ENCODE measurements around the gene ZW10.
"Not testable (repeated sequence)": the region's sequence is repeated elsewhere in the genome, so short reads cannot be mapped to it uniquely, and the experiment has no call there.

Gene ZW10

DNA sequence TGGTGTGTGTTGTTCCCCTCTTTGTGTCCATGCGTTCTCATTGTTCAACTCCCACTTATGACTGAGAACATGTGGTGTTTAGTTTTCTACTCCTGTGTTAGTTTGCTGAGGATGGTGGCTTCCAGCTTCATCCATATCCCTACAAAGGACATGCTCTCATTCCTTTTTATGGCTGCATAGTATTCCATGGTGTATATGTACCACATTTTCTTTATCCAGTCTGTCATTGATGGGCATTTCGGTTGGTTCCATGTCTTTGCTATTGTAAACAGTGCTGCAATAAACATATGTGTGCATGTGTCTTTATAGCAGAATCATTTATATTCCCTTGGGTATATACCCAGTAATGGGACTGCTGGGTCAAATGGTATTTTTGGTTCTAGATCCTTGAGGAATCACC, 10.5 kb downstream of the ZW10 start:
- not testable (repeated sequence) for DNase-seq (ENCODE audit: low read depth in 2 of 2)

DNA sequence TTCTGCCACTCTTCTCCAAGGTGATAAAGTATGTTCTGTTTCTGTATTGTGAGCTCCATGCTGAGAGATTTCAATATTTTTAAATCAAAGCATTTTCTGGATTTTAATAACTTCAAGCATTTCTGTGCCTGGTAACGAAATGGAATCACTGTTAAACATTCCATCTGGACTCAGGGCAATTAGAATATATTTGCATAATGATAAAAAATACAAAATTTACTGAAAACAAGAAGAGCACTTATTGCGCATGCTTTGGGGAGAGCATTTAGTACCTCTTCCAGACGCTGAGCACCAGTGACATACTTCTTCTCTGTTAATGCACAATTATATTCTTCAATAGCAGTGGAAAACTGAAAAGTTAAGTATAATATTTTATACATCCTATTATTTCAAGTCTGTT, 13.3 kb downstream of the ZW10 start:
- no peak for DNase-seq (ENCODE audit: low read depth in 2 of 2)

DNA sequence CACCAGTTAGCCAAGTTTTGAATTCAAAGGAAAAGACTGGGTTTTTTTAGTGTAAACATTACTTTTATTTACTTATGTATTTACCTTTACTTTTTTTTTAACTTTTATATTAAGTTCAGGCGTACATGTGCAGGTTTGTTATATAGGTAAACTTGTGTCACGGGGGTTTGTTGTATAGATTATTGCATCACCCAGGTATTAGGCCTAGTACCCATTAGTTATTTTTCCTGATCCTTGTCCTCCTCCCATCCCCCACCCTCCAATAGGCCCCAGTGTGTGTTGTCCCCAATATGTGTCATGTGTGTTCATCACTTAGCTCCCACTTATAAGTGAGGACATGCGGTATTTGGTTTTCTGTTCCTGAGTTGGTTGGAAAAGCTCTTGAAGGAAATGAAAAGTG, 20.6 kb downstream of the ZW10 start:
- DNase-seq (ENCODE audit: low read depth in 2 of 2) = no peak

DNA sequence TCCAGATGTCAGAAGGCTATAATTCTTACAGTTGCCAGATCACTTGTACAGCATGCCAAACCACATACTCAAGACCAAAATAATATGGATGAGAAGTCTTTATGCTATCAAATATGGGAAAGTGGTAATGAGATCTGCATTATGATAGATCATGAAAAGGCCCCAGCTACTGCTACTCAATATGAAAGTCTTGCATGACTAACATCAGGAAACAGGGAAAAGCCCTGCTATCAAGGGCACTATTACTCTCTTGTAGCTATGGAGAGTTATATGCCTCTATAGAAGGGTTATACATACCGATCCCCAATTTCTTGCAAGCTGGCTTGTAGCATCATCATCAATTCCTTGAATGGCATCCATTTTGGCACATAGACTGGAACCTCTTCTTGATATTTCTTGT, 37.2 kb downstream of the ZW10 start:
- no peak for DNase-seq (ENCODE audit: low read depth in 2 of 2)

DNA sequence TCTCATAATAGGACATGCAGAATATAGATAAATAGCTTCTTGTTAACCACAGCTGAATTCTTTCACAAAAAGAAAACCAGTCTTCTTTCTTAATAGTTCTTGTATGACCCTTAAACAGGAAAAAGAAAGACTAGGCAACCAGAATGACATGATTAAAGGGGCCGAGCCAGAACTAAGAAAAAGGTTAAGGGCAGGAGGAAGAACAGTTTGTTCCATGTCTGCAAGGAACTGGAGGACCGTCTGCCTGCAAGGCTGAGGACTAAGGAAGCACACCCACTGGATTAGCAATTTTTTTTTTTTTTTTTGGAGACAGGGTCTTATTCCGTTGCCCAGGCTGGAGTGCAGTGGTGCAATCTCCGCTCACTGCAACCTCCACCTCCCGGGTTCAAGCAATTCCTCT, 41.4 kb downstream of the ZW10 start:
- no peak for DNase-seq (ENCODE audit: low read depth in 2 of 2)

DNA sequence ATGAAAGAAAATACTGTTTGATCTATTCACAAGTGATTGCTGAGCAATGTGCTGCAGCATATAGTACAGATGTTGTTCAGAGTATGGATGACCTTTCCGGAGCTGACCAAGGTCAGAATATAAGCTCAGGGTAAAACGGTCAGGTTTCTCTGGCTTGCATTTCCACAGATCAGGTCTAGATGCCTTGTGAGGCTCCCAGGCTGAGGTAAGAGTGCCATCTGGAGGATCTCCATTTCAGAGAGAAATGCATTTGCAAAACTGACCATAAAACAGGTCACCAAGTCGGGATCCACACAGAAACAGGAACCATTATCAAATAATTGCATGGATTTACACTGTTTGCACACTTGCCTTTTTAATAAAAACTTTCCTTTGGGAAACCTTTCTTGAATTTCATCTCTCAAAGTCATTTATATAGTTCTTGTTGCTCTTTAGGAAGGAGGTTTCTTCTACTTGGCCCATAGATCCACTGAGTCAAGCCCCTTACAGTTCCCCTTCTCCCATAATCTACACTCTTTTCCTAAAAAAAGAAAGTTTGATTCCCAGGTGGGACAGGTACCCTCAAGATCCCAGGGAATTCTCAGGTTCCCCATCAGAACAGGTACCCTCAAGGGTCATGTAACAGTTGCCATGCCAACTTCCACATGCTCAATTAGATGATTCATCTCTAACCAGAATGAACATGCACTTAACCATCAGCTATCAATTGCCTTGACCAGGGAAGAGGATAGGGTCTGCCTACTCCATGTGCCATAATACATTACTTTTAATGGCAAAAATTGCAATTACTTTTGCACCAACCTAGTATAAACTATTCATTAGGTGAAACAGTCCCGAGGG, 42.4 kb downstream of the ZW10 start:
- DNase-seq (ENCODE audit: low read depth in 2 of 2) = peak; percentile 20 to 23

DNA sequence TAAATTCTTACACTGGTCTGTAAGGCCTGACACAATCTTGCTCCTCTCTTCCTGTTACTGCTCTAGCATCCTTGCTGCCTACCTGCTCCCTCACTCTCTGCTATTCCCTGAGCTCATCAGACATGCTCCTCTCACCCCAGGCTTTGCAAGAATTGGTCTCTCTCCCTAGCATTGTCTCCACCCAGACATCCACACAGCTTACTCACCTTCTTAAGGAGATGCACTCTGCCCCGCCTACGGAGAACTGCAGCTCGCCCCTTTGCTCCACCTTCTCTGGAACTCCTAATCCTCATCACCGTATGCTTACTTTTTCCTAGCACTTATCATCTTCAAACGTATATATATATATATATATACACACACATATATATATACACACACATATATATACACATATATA, 44.0 kb downstream of the ZW10 start:
- no peak for DNase-seq (ENCODE audit: low read depth in 2 of 2)

DNA sequence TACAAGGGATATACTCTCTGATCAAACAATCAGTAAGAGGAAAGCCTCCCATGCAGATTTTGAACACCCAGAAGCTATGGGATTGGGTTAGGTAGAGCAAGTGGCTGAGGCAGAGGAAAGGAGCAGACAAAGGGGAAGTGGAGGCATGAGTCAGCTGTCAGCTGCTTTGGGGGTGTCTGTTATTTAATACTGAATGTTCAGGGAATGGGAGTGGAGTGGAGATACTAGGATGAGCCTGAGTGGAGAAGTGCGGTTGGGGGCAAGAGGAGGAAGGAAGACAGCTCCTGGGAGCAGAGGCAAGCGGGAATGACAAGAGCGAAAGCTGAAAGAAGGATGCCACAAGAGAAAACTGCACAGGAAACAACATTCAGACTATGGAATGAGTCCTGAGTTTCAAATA, 44.7 kb downstream of the ZW10 start:
- DNase-seq (ENCODE audit: low read depth in 2 of 2) = no peak

DNA sequence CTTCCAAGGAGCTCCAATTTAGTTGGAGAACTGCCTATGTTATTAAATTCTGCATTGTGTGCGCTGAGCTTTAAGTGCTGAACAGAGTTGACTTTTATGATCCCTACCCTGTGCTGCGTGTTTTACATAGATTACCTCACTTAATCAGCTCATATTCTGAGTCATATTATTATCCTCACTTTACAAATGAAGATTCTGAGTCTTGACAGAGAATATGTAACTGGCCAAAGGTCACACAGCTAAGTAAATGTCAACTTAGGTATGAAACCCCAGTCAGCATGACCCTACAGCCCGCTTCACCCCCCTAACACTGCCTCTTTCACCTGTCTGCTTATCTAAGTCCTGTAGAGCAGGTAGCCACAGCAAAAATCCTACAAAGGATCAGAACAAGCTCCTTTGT, 47.6 kb downstream of the ZW10 start:
- no peak for DNase-seq (ENCODE audit: low read depth in 2 of 2)

DNA sequence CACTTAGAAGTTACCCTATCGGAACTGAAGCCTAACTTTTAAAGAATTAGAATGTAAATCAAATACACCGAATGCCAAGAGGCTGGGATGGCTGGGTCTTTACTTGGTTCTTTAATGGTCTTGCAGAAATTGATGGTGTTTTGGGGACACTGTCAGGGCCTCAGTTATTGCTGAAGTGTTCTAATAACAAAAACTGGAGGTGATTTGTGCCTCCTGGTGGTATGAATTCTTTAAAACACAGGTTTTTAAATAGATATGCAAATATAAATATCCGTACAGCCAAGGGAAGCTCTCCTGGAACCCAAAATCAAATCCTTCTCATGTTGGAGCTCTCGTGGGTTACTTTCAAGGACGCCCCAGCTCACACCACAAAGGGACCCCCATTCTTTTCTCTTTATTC, 48.1 kb downstream of the ZW10 start:
- DNase-seq (ENCODE audit: low read depth in 2 of 2) = no peak

DNA sequence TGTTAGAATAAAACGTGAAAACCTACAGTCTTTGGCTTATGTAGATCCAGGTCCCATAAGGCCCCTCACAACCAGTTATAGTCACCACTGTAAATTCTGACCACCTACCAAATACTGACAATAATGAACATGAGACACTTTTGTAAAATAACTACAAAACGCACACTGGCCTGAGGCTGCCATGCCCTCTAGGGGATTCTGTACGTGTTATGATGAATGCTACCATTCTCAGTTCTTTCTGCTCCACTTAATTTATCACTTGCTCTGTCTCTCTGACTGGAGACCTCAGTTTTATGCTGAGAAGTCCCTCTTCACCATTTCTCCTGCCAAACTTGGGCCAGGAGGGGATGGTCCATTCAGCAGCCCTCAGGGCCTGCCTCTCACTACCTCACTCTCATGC, 48.7 kb downstream of the ZW10 start:
- no peak for DNase-seq (ENCODE audit: low read depth in 2 of 2)

DNA sequence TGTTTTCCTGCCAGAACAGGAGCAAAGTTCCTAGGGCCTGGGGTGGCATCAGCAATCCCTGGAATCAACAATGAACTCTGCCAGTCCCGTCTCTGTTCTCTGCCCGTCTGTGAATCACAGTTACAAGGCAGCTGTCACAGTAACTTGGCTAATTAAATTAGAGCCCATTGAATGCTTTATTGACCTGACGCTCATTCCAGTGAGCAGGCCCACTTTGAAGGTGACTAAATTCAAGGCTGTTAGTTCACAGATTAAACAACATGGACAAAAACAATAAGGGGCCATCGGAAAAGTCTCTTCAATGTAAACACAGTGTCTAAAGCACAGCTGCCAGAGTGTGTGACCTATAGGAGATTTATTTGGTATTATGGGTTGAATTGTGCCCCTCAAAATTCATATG, 49.7 kb downstream of the ZW10 start:
- DNase-seq (ENCODE audit: low read depth in 2 of 2) = no peak

DNA sequence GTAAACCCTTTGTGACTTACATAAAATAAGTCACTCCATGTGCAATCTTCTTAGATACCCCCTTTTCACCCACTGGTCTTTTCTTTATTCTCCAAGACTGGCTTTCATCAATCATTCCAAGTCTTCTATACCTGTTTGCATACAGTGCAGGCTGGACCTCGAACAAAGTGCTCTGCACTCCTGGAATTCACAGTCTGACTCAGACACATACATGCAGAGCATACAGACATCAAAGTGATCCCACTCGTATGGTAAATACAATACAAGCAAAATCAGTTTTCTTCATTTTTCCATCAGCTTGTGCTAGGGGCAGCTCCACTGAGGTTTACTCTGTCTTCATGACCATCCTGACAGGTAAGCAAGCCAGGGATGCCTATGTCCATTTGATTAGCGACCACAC, 50.6 kb downstream of the ZW10 start:
- DNase-seq (ENCODE audit: low read depth in 2 of 2) = no peak

DNA sequence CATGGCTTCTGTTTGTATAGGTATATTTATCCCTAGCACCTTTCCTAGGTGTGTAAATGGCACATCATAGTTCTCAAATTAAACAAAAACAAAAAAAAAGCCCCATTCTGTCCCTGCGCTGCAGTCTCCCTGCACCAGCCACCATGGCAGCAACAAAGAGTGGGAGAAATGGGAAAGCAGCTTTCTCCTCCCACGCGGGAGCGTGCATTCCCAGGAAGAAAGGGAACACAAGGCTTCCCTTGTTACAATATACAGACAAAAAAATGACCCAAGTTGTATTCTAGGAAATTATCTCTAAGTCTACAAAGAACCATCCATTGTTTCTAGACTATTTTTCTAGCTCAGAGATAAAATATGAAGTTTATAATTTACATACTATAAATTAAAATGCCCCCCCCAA, 51.3 kb downstream of the ZW10 start:
- no peak for DNase-seq (ENCODE audit: low read depth in 2 of 2)

DNA sequence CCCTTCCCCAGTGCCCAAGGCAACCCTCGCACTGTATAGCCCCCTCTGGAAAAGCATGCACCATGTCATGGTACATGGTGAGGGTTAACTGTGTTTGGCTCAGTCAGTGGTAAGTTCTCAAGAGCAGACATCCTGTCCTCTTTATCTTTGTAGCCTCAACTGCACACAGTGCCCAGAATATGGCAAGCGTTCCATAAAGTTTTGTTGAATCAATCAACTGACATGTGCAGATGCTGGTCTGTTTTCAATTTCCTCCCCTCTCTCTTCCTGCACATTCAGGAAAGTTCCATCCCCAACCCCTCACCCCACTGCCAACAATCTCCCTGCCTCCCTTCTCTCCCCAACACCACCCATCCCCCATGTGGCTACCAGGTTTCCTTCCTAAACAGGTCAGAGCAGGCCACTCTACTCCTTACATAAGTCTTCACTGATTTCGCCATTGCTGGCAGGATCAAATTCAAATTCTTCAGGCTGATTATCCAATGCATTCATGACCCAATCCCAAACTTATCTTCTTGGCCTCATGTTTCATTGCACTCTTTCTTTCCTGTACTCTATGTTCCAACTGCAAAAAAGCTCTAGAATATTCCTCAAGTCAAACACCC, 51.9 kb downstream of the ZW10 start:
- DNase-seq (ENCODE audit: low read depth in 2 of 2) = peak; percentile 39 to 42

DNA sequence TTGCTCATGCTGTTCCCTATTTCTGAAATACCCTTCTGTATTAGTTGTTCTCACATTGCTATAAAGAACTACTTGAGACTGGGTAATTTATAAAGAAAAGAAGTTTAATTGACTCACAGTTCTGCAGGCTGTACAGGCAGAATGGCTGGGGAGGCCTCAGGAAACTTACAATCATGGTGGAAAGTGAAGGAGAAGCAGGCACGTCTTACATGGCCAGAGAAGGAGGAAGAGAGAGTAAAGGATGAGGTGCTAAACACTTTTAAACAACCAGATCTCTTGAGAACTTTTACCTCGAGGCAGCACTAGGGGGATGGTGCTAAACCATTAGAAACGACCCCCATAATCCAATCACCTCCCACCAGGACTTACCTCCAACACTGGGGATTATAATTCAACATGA, 53.0 kb downstream of the ZW10 start:
- DNase-seq (ENCODE audit: low read depth in 2 of 2) = not testable (repeated sequence)

DNA sequence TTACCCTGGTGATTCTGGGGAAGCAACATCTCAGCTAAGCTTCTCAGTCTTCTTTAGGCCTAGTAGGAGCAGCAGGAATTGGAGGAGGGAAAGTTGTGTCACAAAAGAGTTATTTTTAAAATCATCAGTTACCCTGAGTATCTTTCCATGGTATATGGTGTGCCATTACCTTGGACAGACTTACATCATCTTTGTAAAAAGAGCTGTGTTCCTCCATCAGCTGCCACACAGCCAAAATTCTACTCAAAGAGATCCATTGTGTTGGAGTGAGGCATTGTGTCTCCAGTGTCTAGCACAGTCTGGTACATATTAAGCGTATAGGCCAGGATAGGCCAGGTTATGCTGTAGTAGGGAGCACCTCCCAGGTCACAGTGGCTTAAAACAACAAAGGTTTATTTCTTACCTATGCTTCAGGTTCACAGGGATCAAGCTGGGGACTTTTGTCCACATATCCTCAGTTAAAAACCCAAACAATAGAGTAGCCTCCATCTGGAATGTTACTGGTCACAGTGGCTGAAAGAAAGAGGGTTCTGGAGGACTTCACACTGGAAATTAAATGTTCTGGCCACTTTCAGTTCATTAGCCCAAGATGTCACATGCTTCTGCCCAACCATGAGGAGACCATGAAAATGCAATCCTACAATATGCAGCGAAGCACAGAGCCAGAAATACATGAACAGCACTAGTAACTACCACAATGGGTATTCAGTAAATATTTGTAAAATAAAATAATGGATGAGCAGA, 57.4 kb downstream of the ZW10 start:
- no peak for DNase-seq (ENCODE audit: low read depth in 2 of 2)

DNA sequence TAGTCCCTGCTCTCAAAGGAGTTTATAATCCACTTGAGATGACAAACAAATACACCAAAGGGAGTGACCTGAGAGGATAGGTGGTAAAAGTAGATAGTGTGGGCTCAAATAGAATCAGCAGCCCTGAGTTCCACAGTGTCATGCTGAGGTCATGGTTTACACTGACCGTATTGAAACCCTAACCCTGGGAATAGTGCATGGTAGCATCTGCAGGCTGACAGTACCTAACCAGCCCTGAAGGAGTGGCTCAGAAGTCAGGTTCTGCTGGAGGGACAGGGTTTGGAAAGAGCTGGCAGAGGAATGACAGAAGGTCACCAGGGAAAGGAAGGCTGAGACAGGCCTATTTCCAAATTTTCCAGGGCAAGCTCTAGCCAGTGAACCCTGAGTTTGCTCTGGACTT, 58.2 kb downstream of the ZW10 start:
- no peak for DNase-seq (ENCODE audit: low read depth in 2 of 2)

DNA sequence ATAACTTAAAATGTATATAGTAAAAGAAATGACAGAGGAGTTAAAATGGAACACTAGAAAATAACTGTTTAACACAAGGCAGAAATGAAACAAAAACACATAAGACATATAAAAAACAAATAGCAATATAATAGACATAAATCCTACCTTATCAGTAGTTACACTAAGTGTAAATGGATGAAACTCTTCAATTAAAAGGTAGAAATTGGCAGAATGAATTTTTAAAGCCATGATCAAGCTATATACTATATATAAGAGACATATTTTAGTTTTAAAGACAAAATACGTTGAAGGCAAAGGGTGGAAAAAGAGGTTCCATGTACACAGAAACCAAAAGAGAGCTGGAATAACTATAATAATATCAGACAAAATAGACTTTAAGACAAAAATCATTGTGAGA, 62.5 kb downstream of the ZW10 start:
- DNase-seq (ENCODE audit: low read depth in 2 of 2) = no peak

DNA sequence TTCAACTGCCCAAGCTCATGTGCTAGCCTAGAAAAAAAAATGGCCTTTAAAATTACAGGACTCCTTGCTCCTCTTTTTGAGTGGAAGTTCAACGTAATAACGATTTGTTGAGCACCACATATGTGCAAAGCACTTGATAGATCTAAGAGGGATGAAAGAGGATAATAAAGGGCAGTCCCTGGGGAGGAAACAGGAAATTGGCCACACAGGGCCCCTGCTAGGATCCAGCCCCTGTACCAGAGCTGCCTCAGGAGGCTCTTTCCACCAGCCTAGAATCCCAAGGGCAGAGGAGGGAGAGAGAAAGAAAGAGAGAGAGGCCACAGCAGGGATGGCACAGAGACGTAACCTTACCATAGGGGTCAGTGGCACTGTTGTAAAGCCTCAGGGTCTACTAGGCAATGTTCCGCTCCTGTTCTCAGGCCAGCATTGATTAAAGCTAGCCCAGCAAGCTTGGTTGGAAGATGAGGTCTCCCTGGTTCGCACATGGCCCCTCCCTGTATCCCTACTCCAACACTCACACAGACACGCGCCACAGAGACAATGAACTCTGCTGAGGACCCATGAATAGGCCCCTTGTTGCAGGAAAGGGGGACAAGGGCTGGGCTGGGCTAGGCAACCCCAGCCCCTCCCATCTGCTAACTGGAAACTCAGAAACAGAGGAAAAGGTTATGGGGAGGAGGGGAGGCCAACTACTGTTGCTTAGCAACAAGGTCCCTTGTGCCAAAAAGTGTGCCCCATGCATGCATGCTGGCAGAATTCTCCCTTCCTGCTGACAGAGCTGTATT, 67.4 kb downstream of the ZW10 start, which contains the start of gene TMPRSS5:
Gene TMPRSS5, minus strand, starts transcription at position 438 of the 785 bp plus-strand sequence. Its CDS starts 84 bp downstream, at position 354.
- no peak for DNase-seq (ENCODE audit: low read depth in 2 of 2)

DNA sequence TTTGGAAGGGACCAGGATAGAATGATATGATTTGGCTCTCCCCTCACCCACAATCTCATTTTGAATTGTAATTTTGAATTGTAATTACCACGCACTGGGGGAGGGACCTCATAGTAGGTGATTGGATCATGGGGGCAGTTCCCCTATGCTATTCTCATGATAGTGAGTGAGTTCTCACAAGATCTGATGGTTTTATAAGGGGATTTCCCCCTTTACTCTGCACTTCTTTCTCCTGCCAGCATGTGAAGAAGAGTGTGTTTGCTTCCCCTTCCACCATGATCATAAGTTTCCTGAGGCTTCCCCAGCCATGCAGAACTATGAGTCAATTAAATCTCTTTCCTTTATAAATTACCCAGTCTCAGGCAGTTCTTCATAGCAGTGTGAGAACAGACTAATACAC, 69.9 kb downstream of the ZW10 start:
- not testable (repeated sequence) for DNase-seq (ENCODE audit: low read depth in 2 of 2)

DNA sequence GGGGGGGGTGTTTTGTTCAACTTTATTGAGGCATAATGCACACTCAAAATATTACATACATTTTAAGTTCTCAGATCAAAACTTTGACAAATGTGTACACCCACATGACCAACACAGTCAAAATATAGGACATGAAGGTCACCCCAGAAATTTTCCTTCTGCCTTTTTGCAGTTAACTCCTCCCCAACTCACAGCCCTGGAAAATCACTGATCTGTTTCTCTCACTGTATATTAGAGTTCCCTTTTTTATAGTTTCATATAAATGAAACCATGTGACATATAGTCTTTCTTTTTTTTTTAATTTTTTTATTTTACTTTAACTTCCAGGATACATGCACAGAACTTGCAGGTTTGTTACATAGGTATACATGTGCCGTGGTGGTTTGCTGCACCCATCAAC, 72.0 kb downstream of the ZW10 start:
- no peak for DNase-seq (ENCODE audit: low read depth in 2 of 2)
